GM21367 (cell line): ENCODE measurements around the gene TEX28.
"Not testable (repeated sequence)": the region's sequence is repeated elsewhere in the genome, so short reads cannot be mapped to it uniquely, and the experiment has no call there.

Source experiments
- ATAC-seq: cut with Tn5 transposase; IDR thresholded peaks from one replicate; pipeline ENCODE4 v1.9.1; 2021; ENCODE audit not compliant: unreplicated experiment

The TEX28 gene

GRCh38 chrX:154294791-154295574 is at the start of gene TEX28:
Gene TEX28, minus strand, starts transcription at chrX:154295124. Its CDS starts 3,007 bp downstream, at chrX:154292117.
- no peak for ATAC-seq

GRCh38 chrX:154343620-154344019 is 48.7 kb upstream of the TEX28 start:
- ATAC-seq: not testable (repeated sequence)

- not testable (repeated sequence) for ATAC-seq
Observed at GRCh38 chrX:154343063-154343462, 48.1 kb upstream of the TEX28 start.

GRCh38 chrX:154341399-154342298 is 46.7 kb upstream of the TEX28 start:
- peak; percentile 64 for ATAC-seq

GRCh38 chrX:154334496-154334895 is 39.6 kb upstream of the TEX28 start:
- ATAC-seq: no peak

- ATAC-seq: no peak
Observed at GRCh38 chrX:154333837-154334271, 38.9 kb upstream of the TEX28 start.

- ATAC-seq: no peak
Observed at GRCh38 chrX:154333116-154333515, 38.2 kb upstream of the TEX28 start.

- ATAC-seq: no peak
Observed at GRCh38 chrX:154332561-154332960, 37.6 kb upstream of the TEX28 start.

GRCh38 chrX:154329294-154329693 is 34.4 kb upstream of the TEX28 start:
- ATAC-seq: no peak

- no peak for ATAC-seq
Observed at GRCh38 chrX:154328646-154329045, 33.7 kb upstream of the TEX28 start.

- no peak for ATAC-seq
Observed at GRCh38 chrX:154327038-154327820, 32.3 kb upstream of the TEX28 start.

GRCh38 chrX:154325541-154325940 is 30.6 kb upstream of the TEX28 start:
- no peak for ATAC-seq

- no peak for ATAC-seq
Observed at GRCh38 chrX:154323537-154323936, 28.6 kb upstream of the TEX28 start.

- ATAC-seq: no peak
Observed at GRCh38 chrX:154322890-154323289, 28.0 kb upstream of the TEX28 start.

GRCh38 chrX:154321594-154321993 is 26.7 kb upstream of the TEX28 start:
- no peak for ATAC-seq

- no peak for ATAC-seq
Observed at GRCh38 chrX:154321152-154321551, 26.2 kb upstream of the TEX28 start.

- ATAC-seq: no peak
Observed at GRCh38 chrX:154320406-154320805, 25.5 kb upstream of the TEX28 start.

GRCh38 chrX:154317391-154317995 is 22.6 kb upstream of the TEX28 start:
- ATAC-seq: no peak

GRCh38 chrX:154315416-154315815 is 20.5 kb upstream of the TEX28 start:
- no peak for ATAC-seq

- no peak for ATAC-seq
Observed at GRCh38 chrX:154313147-154313546, 18.2 kb upstream of the TEX28 start.

- no peak for ATAC-seq
Observed at GRCh38 chrX:154312116-154312515, 17.2 kb upstream of the TEX28 start.
